Measurements from ENCODE around the gene PPP1R12C. TPM values are rescaled to one million over a fixed set of nuclear protein-coding genes. Genes with fewer than 3 reads are reported as not detected.
A peak's percentile ranks its signal among the peaks of the same experiment; 100 is the strongest.

Gene PPP1R12C
- total RNA-seq, 1 experiment from 2014 or later: 92.3 TPM

DNA sequence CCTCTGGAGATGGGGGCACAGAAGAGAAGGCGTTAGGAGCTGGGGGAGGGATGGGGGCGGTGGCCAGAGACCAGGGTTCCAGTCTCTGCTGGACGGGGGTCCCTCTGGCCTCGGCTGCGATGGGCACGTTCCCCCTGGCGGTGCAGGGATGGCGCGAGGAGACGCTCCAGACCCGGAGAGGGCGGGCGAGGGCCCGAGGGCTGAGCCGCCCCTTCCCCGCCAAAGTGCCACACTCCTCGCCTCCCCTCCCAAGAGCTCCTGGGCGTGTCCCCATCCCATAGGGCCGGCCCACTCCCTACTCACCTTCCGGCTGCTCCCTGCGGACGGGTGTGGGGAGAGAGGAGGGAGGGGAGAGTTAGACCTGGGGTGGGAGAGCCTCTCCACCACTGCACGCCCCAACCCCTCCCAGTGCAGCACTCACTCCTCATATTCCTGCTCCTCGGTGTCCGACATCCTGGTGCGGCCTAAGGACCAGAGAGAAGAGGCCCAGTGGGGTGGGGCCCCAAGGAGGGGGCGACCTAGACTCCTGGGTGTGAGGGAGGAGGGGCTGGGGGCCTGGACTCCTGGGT, 29.4 kb upstream of the PPP1R12C start (continued):
- TF ChIP-seq, protein P1, sequence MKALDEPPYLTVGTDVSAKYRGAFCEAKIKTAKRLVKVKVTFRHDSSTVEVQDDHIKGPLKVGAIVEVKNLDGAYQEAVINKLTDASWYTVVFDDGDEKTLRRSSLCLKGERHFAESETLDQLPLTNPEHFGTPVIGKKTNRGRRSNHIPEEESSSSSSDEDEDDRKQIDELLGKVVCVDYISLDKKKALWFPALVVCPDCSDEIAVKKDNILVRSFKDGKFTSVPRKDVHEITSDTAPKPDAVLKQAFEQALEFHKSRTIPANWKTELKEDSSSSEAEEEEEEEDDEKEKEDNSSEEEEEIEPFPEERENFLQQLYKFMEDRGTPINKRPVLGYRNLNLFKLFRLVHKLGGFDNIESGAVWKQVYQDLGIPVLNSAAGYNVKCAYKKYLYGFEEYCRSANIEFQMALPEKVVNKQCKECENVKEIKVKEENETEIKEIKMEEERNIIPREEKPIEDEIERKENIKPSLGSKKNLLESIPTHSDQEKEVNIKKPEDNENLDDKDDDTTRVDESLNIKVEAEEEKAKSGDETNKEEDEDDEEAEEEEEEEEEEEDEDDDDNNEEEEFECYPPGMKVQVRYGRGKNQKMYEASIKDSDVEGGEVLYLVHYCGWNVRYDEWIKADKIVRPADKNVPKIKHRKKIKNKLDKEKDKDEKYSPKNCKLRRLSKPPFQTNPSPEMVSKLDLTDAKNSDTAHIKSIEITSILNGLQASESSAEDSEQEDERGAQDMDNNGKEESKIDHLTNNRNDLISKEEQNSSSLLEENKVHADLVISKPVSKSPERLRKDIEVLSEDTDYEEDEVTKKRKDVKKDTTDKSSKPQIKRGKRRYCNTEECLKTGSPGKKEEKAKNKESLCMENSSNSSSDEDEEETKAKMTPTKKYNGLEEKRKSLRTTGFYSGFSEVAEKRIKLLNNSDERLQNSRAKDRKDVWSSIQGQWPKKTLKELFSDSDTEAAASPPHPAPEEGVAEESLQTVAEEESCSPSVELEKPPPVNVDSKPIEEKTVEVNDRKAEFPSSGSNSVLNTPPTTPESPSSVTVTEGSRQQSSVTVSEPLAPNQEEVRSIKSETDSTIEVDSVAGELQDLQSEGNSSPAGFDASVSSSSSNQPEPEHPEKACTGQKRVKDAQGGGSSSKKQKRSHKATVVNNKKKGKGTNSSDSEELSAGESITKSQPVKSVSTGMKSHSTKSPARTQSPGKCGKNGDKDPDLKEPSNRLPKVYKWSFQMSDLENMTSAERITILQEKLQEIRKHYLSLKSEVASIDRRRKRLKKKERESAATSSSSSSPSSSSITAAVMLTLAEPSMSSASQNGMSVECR (CRISPR knock-in tag; IDR thresholded peaks at IDR 0.05; ENCODE audit: borderline replicate concordance): peak; percentile 38; the same call in 1 of the 2 replicates
- TF ChIP-seq ZNF263 (CRISPR knock-in tag; IDR thresholded peaks at IDR 0.05; ENCODE audit: low read depth) (no peak), PRRX2 (CRISPR knock-in tag; IDR thresholded peaks at IDR 0.05) (no peak), ZNF671 (CRISPR knock-in tag; IDR thresholded peaks at IDR 0.05) (no peak), TEAD4 (CRISPR knock-in tag; IDR thresholded peaks at IDR 0.05) (no peak), KAT7 (CRISPR knock-in tag; IDR thresholded peaks at IDR 0.05; ENCODE audit: borderline replicate concordance) (no peak), FOXP1 (CRISPR knock-in tag; IDR thresholded peaks at IDR 0.05; ENCODE audit: borderline replicate concordance) (0 out of 2 replicates have a peak, but pooled peaks have one; percentile 18), HMGA2 (CRISPR knock-in tag; IDR thresholded peaks at IDR 0.05) (no peak), GRHL2 (CRISPR knock-in tag; IDR thresholded peaks at IDR 0.05; ENCODE audit: insufficient replicate concordance, severe bottlenecking) (no peak), ZNF219 (CRISPR knock-in tag; IDR thresholded peaks at IDR 0.05; ENCODE audit: borderline replicate concordance) (no peak), ZNF138 (CRISPR knock-in tag; conservative IDR thresholded peaks at IDR 0.05) (no peak)
- TF ChIP-seq, protein P2, sequence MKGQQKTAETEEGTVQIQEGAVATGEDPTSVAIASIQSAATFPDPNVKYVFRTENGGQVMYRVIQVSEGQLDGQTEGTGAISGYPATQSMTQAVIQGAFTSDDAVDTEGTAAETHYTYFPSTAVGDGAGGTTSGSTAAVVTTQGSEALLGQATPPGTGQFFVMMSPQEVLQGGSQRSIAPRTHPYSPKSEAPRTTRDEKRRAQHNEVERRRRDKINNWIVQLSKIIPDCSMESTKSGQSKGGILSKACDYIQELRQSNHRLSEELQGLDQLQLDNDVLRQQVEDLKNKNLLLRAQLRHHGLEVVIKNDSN (CRISPR knock-in tag; IDR thresholded peaks at IDR 0.05): no peak
- TF ChIP-seq, protein P3, sequence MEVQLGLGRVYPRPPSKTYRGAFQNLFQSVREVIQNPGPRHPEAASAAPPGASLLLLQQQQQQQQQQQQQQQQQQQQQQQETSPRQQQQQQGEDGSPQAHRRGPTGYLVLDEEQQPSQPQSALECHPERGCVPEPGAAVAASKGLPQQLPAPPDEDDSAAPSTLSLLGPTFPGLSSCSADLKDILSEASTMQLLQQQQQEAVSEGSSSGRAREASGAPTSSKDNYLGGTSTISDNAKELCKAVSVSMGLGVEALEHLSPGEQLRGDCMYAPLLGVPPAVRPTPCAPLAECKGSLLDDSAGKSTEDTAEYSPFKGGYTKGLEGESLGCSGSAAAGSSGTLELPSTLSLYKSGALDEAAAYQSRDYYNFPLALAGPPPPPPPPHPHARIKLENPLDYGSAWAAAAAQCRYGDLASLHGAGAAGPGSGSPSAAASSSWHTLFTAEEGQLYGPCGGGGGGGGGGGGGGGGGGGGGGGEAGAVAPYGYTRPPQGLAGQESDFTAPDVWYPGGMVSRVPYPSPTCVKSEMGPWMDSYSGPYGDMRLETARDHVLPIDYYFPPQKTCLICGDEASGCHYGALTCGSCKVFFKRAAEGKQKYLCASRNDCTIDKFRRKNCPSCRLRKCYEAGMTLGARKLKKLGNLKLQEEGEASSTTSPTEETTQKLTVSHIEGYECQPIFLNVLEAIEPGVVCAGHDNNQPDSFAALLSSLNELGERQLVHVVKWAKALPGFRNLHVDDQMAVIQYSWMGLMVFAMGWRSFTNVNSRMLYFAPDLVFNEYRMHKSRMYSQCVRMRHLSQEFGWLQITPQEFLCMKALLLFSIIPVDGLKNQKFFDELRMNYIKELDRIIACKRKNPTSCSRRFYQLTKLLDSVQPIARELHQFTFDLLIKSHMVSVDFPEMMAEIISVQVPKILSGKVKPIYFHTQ (CRISPR knock-in tag; IDR thresholded peaks at IDR 0.05): no peak
- TF ChIP-seq, protein P4, sequence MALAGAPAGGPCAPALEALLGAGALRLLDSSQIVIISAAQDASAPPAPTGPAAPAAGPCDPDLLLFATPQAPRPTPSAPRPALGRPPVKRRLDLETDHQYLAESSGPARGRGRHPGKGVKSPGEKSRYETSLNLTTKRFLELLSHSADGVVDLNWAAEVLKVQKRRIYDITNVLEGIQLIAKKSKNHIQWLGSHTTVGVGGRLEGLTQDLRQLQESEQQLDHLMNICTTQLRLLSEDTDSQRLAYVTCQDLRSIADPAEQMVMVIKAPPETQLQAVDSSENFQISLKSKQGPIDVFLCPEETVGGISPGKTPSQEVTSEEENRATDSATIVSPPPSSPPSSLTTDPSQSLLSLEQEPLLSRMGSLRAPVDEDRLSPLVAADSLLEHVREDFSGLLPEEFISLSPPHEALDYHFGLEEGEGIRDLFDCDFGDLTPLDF (CRISPR knock-in tag; IDR thresholded peaks at IDR 0.05): no peak
- TF ChIP-seq, protein P5, sequence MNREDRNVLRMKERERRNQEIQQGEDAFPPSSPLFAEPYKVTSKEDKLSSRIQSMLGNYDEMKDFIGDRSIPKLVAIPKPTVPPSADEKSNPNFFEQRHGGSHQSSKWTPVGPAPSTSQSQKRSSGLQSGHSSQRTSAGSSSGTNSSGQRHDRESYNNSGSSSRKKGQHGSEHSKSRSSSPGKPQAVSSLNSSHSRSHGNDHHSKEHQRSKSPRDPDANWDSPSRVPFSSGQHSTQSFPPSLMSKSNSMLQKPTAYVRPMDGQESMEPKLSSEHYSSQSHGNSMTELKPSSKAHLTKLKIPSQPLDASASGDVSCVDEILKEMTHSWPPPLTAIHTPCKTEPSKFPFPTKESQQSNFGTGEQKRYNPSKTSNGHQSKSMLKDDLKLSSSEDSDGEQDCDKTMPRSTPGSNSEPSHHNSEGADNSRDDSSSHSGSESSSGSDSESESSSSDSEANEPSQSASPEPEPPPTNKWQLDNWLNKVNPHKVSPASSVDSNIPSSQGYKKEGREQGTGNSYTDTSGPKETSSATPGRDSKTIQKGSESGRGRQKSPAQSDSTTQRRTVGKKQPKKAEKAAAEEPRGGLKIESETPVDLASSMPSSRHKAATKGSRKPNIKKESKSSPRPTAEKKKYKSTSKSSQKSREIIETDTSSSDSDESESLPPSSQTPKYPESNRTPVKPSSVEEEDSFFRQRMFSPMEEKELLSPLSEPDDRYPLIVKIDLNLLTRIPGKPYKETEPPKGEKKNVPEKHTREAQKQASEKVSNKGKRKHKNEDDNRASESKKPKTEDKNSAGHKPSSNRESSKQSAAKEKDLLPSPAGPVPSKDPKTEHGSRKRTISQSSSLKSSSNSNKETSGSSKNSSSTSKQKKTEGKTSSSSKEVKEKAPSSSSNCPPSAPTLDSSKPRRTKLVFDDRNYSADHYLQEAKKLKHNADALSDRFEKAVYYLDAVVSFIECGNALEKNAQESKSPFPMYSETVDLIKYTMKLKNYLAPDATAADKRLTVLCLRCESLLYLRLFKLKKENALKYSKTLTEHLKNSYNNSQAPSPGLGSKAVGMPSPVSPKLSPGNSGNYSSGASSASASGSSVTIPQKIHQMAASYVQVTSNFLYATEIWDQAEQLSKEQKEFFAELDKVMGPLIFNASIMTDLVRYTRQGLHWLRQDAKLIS (CRISPR knock-in tag; IDR thresholded peaks at IDR 0.05; ENCODE audit: borderline replicate concordance): no peak
- TF ChIP-seq, protein P6, sequence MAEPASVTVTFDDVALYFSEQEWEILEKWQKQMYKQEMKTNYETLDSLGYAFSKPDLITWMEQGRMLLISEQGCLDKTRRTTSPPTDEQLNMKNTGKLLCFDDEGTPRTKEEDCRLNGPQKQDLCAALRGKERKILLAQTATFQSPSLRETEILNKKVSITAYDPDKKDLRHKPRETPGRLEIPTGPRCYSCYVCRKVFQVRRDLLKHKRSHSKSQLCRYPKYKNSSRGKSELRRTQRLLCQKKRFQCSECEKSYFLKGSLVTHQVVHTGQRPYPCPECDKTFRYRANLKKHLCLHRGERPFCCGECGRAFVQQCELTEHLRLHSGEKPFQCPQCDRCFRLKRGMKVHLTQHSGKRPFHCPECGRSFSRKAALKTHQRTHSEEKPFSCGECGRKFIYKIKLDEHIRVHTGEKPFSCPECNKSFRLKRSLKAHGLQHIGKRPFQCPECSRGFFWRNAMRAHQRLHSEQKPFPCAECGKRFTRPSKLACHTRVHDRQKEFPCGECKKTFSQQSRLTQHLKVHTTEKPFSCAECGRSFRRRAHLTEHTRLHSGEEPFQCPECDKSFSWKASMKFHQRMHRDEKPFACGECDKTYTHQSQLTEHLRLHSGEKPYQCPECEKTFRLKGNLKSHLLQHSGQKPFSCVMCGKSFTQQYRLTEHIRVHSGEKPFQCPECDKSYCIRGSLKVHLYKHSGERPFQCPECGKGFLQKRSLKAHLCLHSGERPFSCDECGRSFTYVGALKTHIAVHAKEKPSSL (CRISPR knock-in tag; conservative IDR thresholded peaks at IDR 0.05): no peak
- TF ChIP-seq, protein P7, sequence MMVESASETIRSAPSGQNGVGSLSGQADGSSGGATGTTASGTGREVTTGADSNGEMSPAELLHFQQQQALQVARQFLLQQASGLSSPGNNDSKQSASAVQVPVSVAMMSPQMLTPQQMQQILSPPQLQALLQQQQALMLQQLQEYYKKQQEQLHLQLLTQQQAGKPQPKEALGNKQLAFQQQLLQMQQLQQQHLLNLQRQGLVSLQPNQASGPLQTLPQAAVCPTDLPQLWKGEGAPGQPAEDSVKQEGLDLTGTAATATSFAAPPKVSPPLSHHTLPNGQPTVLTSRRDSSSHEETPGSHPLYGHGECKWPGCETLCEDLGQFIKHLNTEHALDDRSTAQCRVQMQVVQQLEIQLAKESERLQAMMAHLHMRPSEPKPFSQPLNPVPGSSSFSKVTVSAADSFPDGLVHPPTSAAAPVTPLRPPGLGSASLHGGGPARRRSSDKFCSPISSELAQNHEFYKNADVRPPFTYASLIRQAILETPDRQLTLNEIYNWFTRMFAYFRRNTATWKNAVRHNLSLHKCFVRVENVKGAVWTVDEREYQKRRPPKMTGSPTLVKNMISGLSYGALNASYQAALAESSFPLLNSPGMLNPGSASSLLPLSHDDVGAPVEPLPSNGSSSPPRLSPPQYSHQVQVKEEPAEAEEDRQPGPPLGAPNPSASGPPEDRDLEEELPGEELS (CRISPR knock-in tag; IDR thresholded peaks at IDR 0.05): no peak

All from WTC11 (cell line).